HG03025 (cell line): Measurements from ENCODE around the gene FRMPD4.

Experiments
- ATAC-seq: cut with Tn5 transposase; IDR thresholded peaks from one replicate; pipeline ENCODE4 v1.9.1; 2021; ENCODE audit warnings: mild to moderate bottlenecking, moderate library complexity; ENCODE audit not compliant: unreplicated experiment, low FRiP score

Gene FRMPD4

DNA sequence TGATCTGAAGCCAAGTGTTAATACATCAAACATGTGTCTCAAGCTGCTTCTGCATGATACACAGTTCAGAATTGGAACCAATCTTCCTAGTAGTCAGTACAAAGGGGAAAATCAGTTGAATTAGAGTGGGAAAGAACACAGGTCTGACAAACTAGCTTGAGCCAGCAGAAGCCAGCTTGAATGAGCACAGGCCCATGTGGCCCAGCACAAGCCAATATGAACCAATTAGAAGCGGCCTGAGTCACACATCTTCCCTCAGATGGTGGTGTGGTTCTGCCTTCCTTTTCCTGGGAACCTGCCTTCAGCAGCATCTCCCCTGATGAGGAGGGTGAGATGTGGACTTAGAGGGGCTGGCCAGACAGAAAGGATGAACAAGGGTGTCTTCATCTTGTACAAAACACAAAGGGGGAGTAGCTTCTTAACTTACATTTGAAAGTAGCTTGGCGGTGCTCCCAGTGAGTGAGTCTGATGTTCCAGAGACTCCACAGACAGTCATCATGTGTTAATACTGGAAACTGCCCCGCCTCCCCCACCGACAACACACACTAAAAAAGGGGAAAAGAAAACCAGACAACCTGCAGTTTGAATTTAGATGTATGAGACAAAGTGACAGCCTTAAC, 72.0 kb downstream of the FRMPD4 start:
- ATAC-seq: no peak

DNA sequence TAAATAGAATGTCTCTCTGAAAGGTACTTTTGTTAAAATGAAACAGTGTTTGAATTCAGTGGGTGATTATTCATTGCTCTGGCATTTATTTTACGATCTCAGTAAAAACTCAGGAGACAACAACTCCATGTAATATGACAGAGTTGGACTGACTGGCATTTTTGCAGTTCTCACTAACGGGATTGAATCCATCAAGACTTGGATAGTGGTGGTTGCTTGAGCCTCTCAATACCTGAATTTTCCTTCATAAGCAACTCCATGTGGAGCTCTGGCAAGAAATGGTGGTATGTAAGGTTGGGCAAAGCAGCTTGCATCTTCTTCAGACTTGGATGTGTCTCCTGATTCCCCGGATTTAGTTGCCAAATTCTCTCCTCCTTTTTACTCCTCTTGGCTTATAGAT, 72.7 kb downstream of the FRMPD4 start:
- ATAC-seq: no peak

DNA sequence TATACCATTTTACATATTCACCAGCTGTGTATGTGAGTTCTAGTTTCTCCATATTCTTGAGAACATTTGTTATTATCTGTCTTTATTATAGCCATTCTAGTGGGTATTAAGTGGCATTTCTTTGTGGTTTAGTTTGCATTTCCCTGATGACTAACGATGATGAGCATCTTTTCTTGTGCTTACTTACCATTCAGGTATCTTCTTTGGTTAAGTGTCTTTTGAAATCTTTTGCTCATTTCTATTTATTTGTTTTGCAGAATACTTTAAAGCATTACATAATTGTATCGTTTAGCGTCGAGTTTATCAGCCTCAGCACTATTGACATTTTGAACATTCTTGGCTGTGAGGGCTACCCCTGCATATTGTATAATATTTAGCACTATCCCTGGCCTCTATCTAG, 85.4 kb downstream of the FRMPD4 start:
- ATAC-seq: no peak

DNA sequence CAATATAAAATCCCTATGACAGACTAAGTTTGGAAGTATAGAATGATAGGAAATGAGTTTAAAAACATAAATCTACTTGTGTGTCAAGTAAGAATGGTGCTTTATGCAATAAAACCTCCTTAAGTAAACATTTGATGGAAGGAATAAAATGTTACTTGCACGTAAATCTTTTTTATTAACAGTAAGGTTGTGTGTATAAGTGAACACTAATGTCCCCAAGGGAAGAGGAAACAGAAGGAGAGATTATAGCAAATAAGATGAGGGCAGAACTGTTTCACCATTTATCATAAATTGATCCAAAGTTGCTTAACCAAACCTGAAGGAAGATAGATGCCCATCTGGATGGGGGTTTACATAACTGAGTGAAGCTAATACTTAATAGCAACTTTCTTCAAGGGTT, 86.8 kb downstream of the FRMPD4 start:
- ATAC-seq: no peak

DNA sequence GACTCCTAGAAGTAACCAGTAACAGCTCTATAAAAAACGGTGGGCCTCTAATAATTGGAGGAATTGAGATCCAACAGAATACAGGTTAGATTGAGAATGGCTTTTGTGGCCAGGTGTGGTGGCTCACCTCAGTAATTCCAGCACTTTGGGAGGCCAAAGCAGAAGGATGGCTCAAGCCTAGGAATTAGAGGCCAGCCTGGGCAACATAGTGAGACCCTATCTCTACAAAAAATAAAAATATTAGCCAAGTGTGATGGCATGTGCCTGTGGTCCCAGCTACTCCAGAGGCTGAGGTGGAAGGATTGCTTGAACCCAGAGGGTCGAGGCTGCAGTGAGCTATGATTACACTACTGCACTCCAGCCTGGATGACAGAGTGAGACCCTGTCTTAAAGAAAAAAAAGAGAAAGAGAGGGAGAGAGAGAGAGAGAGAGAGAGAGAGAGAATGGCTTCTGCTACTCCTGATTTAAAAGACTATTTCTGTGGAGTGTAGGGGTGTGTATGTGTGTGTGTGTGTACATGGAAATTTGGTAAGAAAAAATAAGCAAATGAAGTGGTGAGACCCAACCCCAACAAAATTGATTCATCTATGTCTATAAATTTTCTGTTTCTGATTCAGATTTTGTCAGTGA, 89.3 kb downstream of the FRMPD4 start:
- no peak for ATAC-seq

DNA sequence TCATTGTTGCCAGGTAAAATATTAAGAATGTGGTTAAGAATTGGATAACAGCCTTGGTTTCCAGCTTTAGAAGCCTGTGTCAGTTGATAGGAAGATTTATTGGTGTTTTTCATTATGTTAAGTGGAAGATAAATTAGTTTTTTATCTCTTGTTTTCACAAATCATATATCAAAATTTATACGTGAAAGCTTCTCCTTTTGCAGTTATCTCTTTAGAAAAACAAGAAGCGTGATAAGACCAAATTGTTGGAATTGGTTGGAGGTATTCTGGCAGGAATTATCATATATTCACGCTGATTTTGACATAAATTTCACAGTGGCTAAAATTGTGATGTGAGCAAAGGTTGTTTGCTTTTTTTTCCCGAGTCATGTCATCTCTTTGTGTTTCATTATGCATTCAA, 90.6 kb downstream of the FRMPD4 start:
- ATAC-seq: no peak

DNA sequence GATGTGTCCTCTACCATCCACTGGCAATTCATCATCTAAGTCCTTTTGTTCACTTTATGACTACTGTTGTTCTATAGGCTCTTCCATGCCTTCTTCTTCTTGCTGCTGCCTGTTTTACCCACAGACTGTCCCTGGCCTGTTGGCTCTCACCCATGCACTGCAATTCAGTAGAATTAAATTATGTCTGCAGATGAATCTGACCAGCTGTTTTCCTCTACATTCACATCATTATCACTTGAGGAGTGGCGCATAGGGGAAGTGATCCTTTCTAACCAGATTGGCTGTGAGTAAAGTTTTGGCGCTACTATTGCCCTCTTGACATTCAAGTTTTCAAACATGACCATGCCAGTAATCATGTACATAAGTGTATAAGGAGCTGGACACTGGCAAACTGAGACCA, 91.7 kb downstream of the FRMPD4 start:
- no peak for ATAC-seq

DNA sequence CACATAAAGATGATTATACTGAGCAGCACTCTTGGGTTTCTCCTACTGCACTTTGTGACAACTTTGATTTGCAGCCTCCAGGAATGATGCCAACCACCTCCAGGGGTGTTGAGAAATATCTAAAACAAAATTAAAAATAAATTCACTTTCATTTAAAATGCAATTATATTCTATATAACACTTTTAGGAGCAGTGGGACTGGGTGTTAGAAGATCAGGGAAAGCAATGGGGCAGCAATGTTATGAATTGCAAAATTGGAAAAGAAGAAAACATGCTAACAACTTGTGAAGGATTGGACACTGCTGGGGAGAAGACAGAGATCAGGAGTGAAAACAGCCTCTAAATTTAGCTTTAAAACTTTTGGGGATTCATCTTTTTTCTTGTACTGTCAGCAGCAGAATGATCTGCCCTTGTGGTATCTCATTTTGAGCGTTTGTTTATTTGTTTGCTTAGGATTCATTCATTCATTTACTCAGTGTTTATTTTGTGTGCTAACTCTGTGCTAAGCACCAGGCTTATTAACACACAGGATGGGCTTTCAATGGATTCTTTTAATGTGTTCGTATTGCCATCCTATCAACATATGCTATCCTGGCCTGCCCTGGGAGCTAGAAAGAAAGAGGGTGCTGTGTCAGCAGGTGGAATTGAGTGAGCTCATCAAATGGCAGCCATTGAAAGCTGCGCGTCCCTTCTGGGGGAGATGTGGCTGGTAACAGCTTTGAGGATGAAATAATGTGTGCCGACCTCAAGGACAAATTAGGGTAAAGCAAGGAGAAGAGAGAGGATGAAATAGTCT, 96.5 kb downstream of the FRMPD4 start:
- ATAC-seq: no peak

DNA sequence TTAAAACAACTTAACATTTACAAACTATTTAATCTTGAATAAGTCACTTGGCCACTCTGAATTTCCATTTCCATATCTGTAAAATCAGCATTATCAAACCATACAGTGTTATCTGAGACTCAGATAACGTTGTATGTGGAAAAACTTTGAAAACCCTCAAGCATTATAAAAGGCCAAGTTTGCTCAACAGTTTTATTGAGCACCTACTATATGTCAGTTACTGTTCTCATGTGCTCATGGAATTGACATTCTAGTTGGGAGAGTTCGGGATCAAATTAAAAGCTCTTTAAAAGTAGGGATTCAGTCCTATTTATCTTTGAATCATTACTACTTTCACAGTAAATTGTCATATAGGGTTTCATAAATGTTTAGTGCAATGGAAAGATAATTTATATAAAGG, 97.9 kb downstream of the FRMPD4 start:
- ATAC-seq: no peak

DNA sequence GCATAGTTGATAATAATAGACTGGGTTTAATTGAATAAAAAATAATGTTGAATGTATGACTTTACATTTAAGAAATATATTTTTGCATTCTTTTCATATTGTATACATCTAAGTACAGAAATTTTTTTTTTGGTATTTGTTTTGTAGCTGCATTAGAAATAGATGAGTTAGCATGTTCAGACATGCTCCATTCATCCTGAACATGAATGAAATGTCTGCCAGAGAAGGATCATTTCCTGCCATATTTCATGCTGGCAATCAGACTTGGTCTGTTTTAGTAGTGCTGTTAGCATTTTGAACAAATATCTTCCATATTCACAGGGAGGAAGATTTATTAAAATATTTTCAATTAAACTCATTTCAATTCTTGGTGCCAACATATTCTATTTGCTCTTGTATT, 98.9 kb downstream of the FRMPD4 start:
- no peak for ATAC-seq

DNA sequence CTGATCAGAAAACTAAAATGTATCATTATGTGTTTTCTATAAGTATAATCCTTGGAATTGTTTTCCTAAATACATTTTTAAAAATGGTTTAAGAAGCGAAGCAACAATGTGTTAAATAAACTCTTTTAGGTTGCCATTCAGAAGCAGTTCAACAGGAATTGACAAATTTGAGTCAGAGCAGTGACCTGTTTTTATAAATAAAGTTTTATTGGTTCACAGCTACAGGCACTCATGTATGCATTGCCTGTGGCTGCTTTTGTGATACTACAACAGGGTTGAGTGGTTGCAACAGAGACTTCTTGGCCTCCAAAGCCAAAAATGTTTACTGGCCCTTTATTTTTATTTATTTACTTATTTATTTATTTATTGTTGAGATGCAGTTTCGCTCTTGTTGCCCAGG, 99.5 kb downstream of the FRMPD4 start:
- ATAC-seq: no peak

DNA sequence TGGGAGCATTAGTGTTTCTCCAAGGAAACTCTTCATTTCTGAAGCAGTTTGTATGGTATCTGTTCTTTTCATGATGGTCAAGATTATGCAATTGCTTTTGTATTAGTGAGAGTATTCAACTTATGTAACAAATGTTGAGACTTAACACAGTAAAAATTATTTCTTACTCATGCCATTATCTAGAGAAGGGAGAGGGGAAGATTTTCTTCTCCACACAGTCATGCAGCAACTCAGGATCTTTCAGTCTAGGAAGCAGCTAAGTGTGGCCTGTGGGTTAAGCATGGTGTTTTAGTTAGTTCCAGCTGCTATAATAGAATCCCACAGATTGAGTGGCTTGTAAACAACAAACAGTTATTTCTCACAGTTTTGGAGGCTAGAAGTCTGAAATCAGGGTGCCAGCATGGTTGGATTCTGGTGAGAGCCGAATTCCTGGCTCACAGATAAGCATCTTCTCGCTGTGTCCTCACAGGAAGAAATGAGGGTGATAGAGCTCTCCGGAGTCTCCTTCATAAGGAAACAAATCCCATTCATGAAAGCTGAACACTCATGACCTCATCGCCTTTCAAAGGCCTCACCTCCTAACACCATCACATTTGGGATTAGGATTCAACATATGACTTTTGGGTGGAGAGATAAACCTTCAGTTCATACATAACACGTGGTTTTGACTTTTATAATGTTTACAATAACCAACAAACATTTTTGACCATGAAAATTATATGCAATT, 101.2 kb downstream of the FRMPD4 start:
- ATAC-seq: no peak

DNA sequence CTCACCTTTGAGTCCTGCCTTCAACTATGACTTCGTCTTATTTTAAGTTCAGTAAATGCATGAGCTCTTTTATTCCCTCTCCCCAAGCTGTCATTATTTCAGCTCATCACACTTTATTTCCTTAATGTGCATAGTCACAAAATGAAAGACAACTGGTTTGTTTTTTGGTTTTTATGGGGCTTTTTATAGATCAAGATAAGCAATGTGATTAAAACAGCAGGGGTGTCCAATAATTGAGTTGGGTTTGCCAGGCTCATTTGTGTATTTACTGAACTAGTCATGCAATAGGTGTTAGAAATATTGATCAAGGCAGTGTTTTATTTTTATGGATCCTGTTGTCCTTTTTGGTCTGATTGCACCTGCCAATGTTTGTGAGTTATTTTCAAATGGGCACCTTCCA, 102.2 kb downstream of the FRMPD4 start:
- ATAC-seq: no peak

DNA sequence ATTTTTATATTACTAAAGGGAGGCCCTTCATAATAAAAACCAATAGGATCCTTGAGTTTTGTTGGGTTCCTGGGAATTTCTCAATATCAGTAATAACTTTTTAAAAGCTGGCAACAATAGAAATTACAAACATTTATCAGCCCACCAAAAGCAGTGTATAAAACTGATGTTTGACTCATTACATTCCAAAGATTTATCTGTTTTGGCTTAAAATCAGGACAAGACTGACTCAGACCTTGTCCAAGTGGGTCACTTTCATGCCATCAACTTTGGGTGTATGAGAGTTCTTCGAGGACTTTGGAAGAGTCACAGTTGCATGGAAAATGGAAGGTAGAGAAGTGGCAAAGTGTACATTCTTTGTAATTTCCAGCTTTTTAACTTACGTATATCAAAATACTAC, 102.8 kb downstream of the FRMPD4 start:
- no peak for ATAC-seq

DNA sequence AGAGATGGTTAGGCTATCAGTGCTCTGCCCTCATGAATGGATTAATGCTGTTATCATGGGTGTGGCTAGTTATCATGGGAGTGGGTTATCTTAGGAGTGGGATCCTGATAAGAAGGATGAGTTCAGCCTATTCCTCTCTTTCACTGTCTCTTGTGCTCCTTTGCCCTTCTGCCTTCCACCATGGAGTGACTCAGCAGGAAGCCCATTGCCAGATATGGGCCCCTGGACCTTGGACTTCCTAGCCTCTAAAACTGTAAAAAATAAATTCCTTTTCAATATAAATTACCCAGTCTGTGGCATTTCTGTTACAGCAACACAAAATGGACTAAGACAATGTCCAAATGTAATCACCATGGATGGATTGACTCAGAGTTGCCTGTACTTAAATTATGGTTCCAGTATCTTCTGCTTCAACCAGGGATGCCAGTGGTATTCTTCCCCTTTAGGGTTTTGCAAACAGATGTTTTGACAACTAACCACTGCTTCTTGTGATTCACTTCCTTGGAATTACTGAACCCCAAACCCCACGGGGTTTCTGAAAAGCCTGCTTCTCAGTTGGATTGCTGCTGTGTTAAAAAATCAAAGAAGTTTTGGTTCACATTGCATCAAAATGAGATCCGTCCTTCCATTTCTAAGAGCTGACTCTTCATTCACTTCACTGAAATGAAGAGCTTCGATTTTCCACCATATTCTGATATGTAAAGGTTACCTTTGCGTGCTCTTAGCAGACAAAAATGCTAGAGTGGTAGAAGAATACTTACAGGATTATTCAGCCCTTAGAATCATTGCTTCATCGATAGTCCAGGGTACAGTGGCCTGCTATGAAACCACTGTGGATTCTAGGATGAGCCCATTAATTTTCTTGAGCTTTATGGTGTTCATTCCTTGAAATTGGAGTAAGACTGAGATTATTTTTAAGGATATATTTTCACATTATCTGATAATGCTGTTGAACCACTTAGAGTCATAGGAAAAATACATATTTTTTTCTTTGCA, 107.7 kb downstream of the FRMPD4 start:
- ATAC-seq: no peak

DNA sequence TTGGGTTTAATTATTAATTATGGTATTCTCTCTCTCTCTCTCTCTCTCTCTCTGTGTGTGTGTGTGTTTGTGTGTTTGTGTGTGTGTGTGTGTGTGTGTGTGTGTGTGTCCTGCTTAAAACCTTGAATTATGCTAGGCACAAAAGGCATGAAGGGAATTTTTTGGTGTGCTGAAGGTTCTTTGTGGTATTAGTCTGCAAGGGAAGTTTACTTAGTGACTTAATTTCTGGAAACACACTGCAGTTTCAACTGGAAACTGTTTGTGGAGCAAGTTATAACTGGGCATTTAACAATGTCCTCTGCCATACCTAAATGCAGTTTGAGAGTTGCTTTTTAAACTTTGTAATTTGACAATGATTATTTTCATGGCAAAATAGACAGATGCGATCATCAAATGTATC, 111.7 kb downstream of the FRMPD4 start:
- no peak for ATAC-seq

DNA sequence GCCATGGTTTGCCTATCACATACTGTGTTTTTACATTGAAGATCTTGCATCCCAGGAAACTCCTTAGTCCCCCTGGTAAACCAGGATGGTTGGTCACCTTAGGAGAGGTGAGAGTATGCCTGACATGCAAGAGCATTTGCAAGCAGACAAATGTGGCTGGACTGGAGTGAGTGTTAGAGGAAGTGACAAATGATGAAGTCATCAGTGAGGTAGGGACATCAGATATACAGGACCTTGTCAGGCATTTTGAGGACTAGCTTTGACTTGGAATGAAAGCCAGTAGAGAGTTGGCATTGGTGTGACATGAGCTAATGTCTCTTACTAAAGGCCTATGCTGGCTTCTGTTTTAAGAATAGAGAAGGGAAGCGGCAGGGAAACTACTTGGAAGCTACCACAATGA, 124.9 kb downstream of the FRMPD4 start:
- no peak for ATAC-seq

DNA sequence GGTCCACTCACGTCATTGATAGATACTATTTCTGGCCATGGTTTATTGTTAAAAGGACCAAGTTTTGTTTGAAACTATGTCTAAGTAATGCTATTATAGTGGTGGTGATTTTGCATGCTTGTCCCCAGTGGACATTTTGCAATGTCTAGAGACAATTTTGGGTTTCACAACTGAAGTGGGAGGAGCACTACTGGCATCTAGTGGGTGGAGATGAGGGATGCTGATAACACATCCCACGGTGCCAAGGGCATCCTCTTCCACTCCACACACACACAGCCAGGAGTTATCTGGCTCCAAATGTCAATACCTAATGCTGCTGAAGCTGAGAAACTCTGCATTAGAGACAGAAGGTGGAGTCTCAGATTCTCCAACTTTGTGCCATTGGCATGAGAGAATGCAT, 131.2 kb downstream of the FRMPD4 start:
- ATAC-seq: no peak

DNA sequence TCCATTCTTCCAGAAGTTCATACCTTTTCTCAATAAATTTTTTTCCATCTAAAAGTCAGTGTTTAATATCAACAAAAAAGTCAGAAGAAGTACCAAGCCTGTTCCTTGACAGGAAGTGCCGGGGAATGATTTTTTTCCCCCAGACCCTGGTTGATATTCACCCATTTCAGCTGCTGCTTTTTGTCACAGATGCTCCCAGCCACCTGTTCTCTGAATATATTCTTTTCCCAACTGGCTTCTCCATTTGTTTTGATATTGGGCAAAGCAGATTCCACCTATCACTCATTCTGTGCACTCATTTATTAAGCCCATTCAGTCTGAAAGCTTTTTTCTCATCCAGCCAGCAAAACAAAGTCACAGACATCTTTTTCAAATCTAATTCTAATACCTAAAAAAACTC, 139.9 kb downstream of the FRMPD4 start:
- ATAC-seq: no peak

DNA sequence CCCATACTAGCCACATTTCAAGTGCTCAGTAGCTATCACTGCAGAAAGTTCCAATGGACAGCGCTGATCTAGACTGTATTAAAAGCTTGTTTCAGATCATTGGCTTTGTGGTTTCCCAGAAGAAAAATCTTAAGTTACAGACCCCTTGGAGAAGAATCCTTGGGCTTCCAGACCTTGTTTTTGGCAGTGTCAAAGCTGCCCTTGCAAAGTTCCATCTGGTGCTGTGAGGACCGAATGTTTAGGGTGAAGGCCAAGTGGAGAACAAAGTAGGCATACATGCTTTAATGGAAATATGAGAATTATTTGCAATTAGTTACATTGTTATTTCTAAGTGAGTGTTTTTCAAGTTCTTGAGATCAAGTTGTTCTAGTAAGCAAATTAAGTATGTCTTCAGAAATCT, 144.7 kb downstream of the FRMPD4 start:
- ATAC-seq: no peak
